Fibroblast of lung (primary cell): ENCODE data around the gene TREH.

Source experiments
- CTCF ChIP-seq, 2 donors: IDR thresholded peaks in 1 of 2; conservative IDR thresholded peaks in 1 of 2; 1 replicate in 1 of 2; 2 replicates in 1 of 2; pipeline ENCODE4 v1.5.1; 2011 to 2012; ENCODE audit warnings: low read length in 2 of 2, control low read depth in 1 of 2, inconsistent platforms in 1 of 2, low read depth in 1 of 2, mild to moderate bottlenecking in 1 of 2
- EZH2 ChIP-seq: IDR thresholded peaks from 2 replicates; pipeline ENCODE4 v1.5.1; 2012; ENCODE audit warnings: low read length, control low read depth, mild to moderate bottlenecking; ENCODE audit errors: missing control alignments

GRCh38 chr11:118663902-118664301 lies 15.5 kb downstream of the TREH start:
- TF ChIP-seq CTCF (conservative IDR thresholded peaks at IDR 0.05 in 1 of 2, IDR thresholded peaks at IDR 0.05 in 1 of 2; ENCODE audit: low read depth in 1 of 2, low read length in 2 of 2) = no peak
- TF ChIP-seq EZH2 = no peak
